ENCODE measurements around the gene SMAD1.
A peak's percentile ranks its signal among the peaks of the same experiment; 100 is the strongest.

The SMAD1 gene

GRCh38 chr4:145602129-145602760 is 120.6 kb downstream of the SMAD1 start:
- TF ChIP-seq JUND (IDR thresholded peaks at IDR 0.05; ENCODE audit: low read depth), result no peak
- peak in 1 of 2 experiments; percentile 12 for DNase-seq (ENCODE audit: low read depth in 1 of 2, low spot score in 1 of 2)
- in situ Hi-C loops (cut with HindIII; ENCODE audit: low pct_unique_long_range_greater_than_20kb, low sequenced_read_pairs), result no loop called here

GRCh38 chr4:145605941-145606340 is 124.3 kb downstream of the SMAD1 start:
- no peak for TF ChIP-seq JUND (IDR thresholded peaks at IDR 0.05; ENCODE audit: low read depth)
- in situ Hi-C loops (cut with HindIII; ENCODE audit: low pct_unique_long_range_greater_than_20kb, low sequenced_read_pairs), result no loop called here
- no peak for DNase-seq (ENCODE audit: low read depth in 1 of 2, low spot score in 1 of 2)

Measured in T47D (cell line).